Activated CD4-positive, alpha-beta memory T cell treated with anti-CD3 and anti-CD28 coated beads for 36 hours (primary cell): ENCODE measurements around the gene XK. TPM values are rescaled to one million over a fixed set of nuclear protein-coding genes. Genes with fewer than 3 reads are reported as not detected.
"Not testable (repeated sequence)": the region's sequence is repeated elsewhere in the genome, so short reads cannot be mapped to it uniquely, and the experiment has no call there.

Experiments
- CTCF ChIA-PET: fragments of 350-600 bp; sonication (Branson Sonifier 250); formaldehyde crosslinking; loops from one replicate; lab custom pipeline; 2021; ENCODE audit warnings: antibody characterized with exemption, inconsistent platforms; lab: Charles Lee
- POLR2A ChIA-PET: fragments of 350-600 bp; sonication (Branson Sonifier 250); formaldehyde crosslinking; loops from one replicate; lab custom pipeline; 2021; ENCODE audit warnings: antibody characterized with exemption; lab: Charles Lee
- DNase-seq: peaks from one replicate; pipeline ENCODE4 v3.0.0-alpha.2; 2020
- H3K27ac Mint-ChIP-seq: one replicate; pipeline ENCODE4 v1.8.0; 2021; ENCODE audit warnings: mixed read lengths
- H3K27me3 Mint-ChIP-seq: one replicate; pipeline ENCODE4 v1.8.0; 2021; ENCODE audit warnings: mixed read lengths
- H3K36me3 Mint-ChIP-seq: one replicate; pipeline ENCODE4 v1.8.0; 2021; ENCODE audit warnings: mixed read lengths
- H3K4me1 Mint-ChIP-seq: one replicate; pipeline ENCODE4 v1.8.0; 2021; ENCODE audit warnings: low read depth, mixed read lengths
- H3K4me3 Mint-ChIP-seq: one replicate; pipeline ENCODE4 v1.8.0; 2021; ENCODE audit warnings: mild to moderate bottlenecking, mixed read lengths
- H3K9me3 Mint-ChIP-seq: one replicate; pipeline ENCODE4 v1.8.0; 2021; ENCODE audit warnings: mixed read lengths
- intact Hi-C: fragments of 100-400 bp; cut with micrococcal nuclease; formaldehyde crosslinking; loops from one replicate; pipeline ENCODE4 v1.15.1; 2023
- total RNA-seq, 2 experiments: library from RNA; stranded (reverse); gene quantifications; one replicate each; pipeline ENCODE4 v1.2.3, GENCODE V29; 2021

The XK gene
- not detected for total RNA-seq

GRCh38 chrX:37685381-37686359 is at the start of gene XK:
XK (plus strand) TSS chrX:37685791; CDS start chrX:37685962, 171 bp downstream.
- ChIA-PET POLR2A (no interaction called here), CTCF (no interaction called here)
- Mint-ChIP-seq H3K4me1 (peaks cover 6% of the 10 kb centered on the region), H3K27me3 (peaks cover 5% of the 10 kb centered on the region), H3K27ac (no peak within 1 kb of the TSS), H3K4me3 (peak within 1 kb of the TSS; percentile 35), H3K9me3 (no peaks in the 10 kb centered on the region), H3K36me3 (no peaks in the 10 kb centered on the region)
- intact Hi-C loops: no loop called here
- peak; percentile 55 for DNase-seq

- ChIA-PET CTCF (no interaction called here), POLR2A (no interaction called here)
- DNase-seq: no peak
- H3K4me1 Mint-ChIP-seq: no peaks in the 10 kb centered on the region
- H3K4me3 Mint-ChIP-seq: no peak overlapping the region
- H3K27ac Mint-ChIP-seq: no peak overlapping the region
- no peaks in the 10 kb centered on the region for H3K9me3 Mint-ChIP-seq
- no peaks in the 10 kb centered on the region for H3K36me3 Mint-ChIP-seq
- intact Hi-C loops: no loop called here
- H3K27me3 Mint-ChIP-seq: no peaks in the 10 kb centered on the region
These were observed 47.5 kb upstream of the XK start for GRCh38 chrX:37638047-37638446.

GRCh38 chrX:37640142-37640541 is 45.4 kb upstream of the XK start:
- POLR2A ChIA-PET: no interaction called here
- Mint-ChIP-seq H3K27me3 (no peaks in the 10 kb centered on the region), H3K27ac (no peak overlapping the region), H3K9me3 (no peaks in the 10 kb centered on the region), H3K4me3 (no peak overlapping the region), H3K36me3 (no peaks in the 10 kb centered on the region), H3K4me1 (no peaks in the 10 kb centered on the region)
- no peak for DNase-seq
- intact Hi-C loops: no loop called here
- CTCF ChIA-PET: no interaction called here

- H3K4me3 Mint-ChIP-seq: no peak overlapping the region
- DNase-seq: no peak
- no peaks in the 10 kb centered on the region for H3K9me3 Mint-ChIP-seq
- ChIA-PET CTCF (no interaction called here), POLR2A (no interaction called here)
- H3K27ac Mint-ChIP-seq: no peak overlapping the region
- no peaks in the 10 kb centered on the region for H3K36me3 Mint-ChIP-seq
- H3K27me3 Mint-ChIP-seq: no peaks in the 10 kb centered on the region
- H3K4me1 Mint-ChIP-seq: no peaks in the 10 kb centered on the region
- intact Hi-C loops: no loop called here
These were observed 43.7 kb upstream of the XK start for GRCh38 chrX:37641859-37642258.

GRCh38 chrX:37644381-37645305 is 40.9 kb upstream of the XK start:
- no peak overlapping the region for H3K27ac Mint-ChIP-seq
- CTCF ChIA-PET: no interaction called here

GRCh38 chrX:37646254-37646653 is 39.3 kb upstream of the XK start:
- no peaks in the 10 kb centered on the region for H3K9me3 Mint-ChIP-seq

More at GRCh38 chrX:37644381-37645305, 40.9 kb upstream of the XK start:
- intact Hi-C loops: no loop called here
- Mint-ChIP-seq H3K9me3 (no peaks in the 10 kb centered on the region), H3K36me3 (no peaks in the 10 kb centered on the region), H3K4me3 (no peak overlapping the region), H3K27me3 (no peaks in the 10 kb centered on the region), H3K4me1 (no peaks in the 10 kb centered on the region)
- DNase-seq: no peak
- POLR2A ChIA-PET: no interaction called here

GRCh38 chrX:37650879-37651278 is 34.7 kb upstream of the XK start:
- DNase-seq, intact Hi-C loops, H3K4me3 Mint-ChIP-seq, H3K9me3 Mint-ChIP-seq, H3K27ac Mint-ChIP-seq, H3K36me3 Mint-ChIP-seq, CTCF ChIA-PET, POLR2A ChIA-PET, H3K27me3 Mint-ChIP-seq, H3K4me1 Mint-ChIP-seq: not testable (repeated sequence)

More at GRCh38 chrX:37646254-37646653, 39.3 kb upstream of the XK start:
- no peaks in the 10 kb centered on the region for H3K4me1 Mint-ChIP-seq
- H3K4me3 Mint-ChIP-seq: no peak overlapping the region
- POLR2A ChIA-PET: no interaction called here
- no peaks in the 10 kb centered on the region for H3K36me3 Mint-ChIP-seq
- H3K27me3 Mint-ChIP-seq: no peaks in the 10 kb centered on the region
- CTCF ChIA-PET: no interaction called here
- H3K27ac Mint-ChIP-seq: no peak overlapping the region
- intact Hi-C loops: no loop called here
- DNase-seq: no peak

- ChIA-PET POLR2A (no interaction called here), CTCF (no interaction called here)
- Mint-ChIP-seq H3K4me1 (no peaks in the 10 kb centered on the region), H3K27ac (no peak overlapping the region), H3K27me3 (no peaks in the 10 kb centered on the region), H3K4me3 (no peak overlapping the region), H3K36me3 (no peaks in the 10 kb centered on the region), H3K9me3 (no peaks in the 10 kb centered on the region)
- intact Hi-C loops: no loop called here
- peak; percentile 9 for DNase-seq
These were observed 33.6 kb upstream of the XK start for GRCh38 chrX:37651921-37652452.

- ChIA-PET CTCF (no interaction called here), POLR2A (no interaction called here)
- DNase-seq: no peak
- intact Hi-C loops: no loop called here
- H3K27ac Mint-ChIP-seq: no peak overlapping the region
- H3K4me1 Mint-ChIP-seq: no peaks in the 10 kb centered on the region
- no peaks in the 10 kb centered on the region for H3K27me3 Mint-ChIP-seq
- H3K4me3 Mint-ChIP-seq: no peak overlapping the region
- H3K36me3 Mint-ChIP-seq: no peaks in the 10 kb centered on the region
- H3K9me3 Mint-ChIP-seq: no peaks in the 10 kb centered on the region
These were observed 32.9 kb upstream of the XK start for GRCh38 chrX:37652589-37653231.

GRCh38 chrX:37653397-37654085 is 32.0 kb upstream of the XK start:
- CTCF ChIA-PET: no interaction called here
- intact Hi-C loops: no loop called here
- no peaks in the 10 kb centered on the region for H3K27me3 Mint-ChIP-seq

GRCh38 chrX:37658343-37659030 is 27.1 kb upstream of the XK start:
- H3K27ac Mint-ChIP-seq: no peak overlapping the region
- DNase-seq: no peak
- ChIA-PET POLR2A (no interaction called here), CTCF (no interaction called here)
- no peaks in the 10 kb centered on the region for H3K4me1 Mint-ChIP-seq
- H3K4me3 Mint-ChIP-seq: no peak overlapping the region
- no peaks in the 10 kb centered on the region for H3K9me3 Mint-ChIP-seq
- intact Hi-C loops: no loop called here
- H3K36me3 Mint-ChIP-seq: no peaks in the 10 kb centered on the region
- no peaks in the 10 kb centered on the region for H3K27me3 Mint-ChIP-seq

More at GRCh38 chrX:37653397-37654085, 32.0 kb upstream of the XK start:
- H3K4me3 Mint-ChIP-seq: no peak overlapping the region
- no peak overlapping the region for H3K27ac Mint-ChIP-seq
- no peaks in the 10 kb centered on the region for H3K36me3 Mint-ChIP-seq
- H3K9me3 Mint-ChIP-seq: no peaks in the 10 kb centered on the region
- no peaks in the 10 kb centered on the region for H3K4me1 Mint-ChIP-seq
- DNase-seq: no peak
- POLR2A ChIA-PET: no interaction called here
